GM21786 (cell line): Measurements from ENCODE around the gene HSPA2.
"Not testable (repeated sequence)": the region's sequence is repeated elsewhere in the genome, so short reads cannot be mapped to it uniquely, and the experiment has no call there.

Source experiments
- ATAC-seq: cut with Tn5 transposase; IDR thresholded peaks from one replicate; pipeline ENCODE4 v1.9.1; 2021; ENCODE audit not compliant: unreplicated experiment

HSPA2 gene

DNA sequence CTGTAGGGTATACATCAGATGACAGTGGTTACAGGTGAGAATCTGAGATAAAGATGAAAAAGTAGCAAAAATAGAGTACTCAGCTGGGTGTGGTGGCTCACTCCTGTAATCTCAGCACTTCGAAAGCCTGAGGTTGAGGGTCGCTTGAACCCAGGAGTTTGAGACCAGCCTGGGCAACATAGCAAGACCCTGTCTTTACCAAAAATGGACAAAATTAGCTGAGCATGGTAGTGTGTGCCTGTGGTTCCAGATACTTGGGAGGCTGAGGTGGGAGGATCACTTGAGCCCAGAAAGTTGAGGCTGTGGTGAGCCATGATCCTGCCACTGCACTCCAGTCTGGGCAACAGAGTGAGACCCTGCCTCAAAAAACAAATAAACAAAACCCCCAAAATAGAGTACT is 17.7 kb downstream of the HSPA2 start:
- not testable (repeated sequence) for ATAC-seq

DNA sequence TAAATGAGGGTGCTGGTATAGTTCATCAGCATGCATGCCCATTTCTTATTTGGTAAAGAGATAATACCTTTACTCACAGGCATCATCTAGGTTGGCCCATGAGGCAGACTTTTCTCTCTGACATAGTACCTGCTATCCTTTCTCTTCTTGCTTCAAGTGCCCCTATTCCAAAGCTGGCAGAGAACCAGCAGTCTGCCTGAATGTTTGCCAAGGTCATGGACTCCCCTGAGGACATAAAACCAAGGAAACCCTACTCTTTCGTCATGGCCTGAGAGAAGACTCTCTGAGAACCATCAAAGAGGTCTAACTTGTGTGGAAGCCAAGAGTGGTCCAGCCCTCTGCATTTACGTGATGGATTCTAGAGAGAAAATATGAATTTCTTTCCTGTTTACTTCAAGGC is 21.1 kb downstream of the HSPA2 start:
- ATAC-seq: no peak

DNA sequence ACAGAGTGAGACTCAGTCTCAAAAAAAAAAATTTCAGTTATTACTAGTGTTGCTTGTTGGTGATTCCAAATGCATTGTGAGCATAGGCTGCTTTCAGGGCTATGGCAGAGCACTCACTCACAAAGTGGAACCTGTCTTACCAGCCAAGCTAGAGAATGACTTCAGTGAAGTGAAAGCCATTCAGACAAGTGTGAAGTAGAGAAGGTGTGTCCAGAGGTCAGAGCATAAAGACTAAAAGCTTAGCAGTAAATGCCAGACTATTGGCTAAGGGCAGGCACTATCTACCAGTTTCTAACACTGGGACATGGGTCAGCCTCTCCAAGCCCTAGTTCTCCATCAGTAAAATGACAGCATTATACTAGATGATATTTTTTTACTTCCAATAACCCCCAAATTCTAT is 21.9 kb downstream of the HSPA2 start:
- ATAC-seq: no peak

DNA sequence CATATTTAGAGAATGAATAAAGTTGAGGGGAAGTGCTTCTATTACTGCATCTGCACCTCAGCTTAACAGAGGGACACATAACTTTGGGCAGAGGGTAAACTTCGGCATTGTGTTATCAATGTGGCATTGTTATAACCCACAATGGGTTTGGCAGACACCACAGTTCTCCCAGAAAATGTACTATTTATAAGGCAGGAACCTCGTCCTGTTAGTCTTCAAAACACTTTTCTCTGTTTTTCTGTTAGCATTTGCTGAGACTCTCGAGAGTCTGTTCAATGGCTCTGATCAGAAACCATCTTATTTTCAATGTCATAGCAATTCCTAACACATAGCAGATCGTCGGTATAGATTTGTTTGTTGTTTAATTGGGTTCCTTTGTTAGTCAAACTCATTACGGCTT is 23.2 kb downstream of the HSPA2 start:
- ATAC-seq: no peak

DNA sequence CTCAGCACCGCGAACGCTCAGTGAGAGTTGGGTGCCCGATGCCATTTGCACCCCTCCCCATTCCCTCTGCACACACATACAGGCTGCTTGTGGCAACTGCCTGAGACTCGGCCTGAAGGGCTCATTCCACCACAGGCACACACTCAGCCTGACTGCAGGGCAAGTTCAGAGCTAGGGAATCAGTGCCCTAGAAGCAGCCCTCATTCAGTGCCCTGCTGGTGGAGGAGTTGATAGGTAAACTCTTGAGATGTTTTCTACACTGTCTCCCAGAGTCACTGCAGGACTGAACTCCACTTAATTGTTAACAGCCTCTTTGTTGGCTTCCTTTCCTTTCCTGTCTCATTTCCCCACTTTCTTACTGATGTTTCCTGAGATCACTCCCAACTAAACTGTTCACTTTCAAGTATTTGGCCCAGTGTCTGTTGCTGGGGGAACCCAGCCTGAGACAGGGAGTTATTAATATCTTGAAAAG is 26.1 kb downstream of the HSPA2 start:
- no peak for ATAC-seq

DNA sequence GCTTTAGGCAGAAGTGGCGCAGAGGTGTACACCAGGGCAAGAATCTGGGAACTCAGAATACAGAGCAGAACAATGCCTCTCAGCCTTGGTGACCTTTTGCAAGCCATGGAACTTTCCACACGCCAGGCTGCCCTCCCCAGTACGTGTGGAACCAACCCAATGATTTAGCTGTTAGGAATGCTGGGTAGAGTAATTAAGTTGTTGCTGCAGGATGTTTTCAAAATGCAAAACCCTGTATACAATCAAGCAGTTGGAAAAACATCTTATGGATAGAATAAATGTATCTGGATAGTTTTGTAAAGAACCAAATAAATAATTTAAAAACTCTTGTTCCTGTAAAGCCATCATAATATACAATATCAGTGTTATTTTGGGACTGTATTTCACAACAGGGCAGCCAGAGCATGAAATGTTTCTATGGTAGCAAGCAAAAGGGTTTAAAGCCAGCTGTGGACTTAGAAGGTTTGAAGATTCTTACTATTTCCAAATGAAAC is 28.6 kb downstream of the HSPA2 start:
- no peak for ATAC-seq

DNA sequence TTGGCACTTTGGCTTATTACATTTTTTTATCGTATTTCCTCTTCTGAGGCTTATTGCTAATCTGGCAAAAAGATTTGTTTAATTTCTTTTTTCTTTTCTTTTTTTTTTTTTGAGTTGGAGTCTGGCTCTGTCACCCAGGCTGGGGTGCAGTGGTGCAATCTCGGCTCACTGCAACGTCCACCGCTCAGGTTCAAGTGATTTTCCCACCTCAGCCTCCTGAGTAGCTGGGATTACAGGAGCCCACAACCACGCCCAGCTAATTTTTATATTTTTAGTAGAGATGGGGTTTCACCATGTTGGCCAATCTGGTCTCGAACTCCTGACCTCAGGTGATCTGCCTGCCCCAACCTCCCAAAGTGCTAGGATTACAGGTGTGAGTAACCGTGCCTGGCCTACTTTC is 29.1 kb downstream of the HSPA2 start:
- ATAC-seq: not testable (repeated sequence)

DNA sequence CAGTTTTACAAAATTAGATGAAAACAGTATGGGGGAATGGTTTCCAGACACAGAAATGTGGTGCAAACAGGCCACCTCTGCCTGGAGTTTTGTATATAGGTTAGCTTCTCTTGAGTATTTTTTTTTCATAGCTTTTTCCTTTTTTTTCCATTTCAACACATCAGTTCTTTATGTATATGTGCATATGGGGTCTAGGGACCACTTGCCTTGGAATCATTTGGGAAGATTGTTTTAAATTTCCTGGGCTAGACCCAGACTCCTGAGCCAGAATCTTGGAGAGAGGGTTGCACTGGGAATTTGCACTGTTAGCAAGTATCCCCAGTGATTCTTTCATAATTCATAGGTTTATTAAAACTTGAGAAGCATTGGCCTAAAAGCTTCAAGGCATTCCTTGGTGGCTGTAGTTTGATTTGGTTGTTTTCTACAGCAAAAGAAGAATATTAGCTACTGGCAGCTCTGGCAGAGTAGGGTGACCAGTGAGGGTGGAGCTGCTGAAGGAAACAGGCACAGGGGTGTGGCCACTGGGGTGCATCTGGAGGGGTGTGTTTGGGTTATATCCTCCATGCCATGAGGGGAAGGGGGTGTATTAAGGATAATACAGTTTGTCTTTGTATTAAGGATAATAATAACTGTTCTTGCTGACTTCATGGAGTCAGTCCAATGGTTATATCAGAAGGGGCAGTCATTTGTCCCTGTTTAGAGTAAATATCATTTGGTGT is 32.0 kb downstream of the HSPA2 start:
- ATAC-seq: no peak

DNA sequence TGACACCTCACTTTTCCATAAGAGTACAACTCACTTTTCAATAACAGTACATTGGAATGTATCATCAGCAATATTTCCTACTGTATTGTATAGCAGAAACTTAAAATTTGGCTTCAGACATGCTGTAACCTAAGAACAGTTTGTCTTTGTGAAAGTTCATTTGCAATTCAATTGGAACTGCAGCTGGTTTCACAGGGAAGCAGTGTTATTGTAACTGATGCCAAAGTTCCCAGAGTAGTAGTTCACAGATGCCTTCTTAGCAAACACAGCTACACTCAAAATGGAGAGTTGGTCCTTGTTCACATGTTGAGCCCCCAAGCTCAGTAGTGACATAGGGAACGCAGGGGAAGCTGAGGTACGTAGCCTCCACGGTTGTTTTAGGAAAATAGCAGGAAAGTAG is 32.6 kb downstream of the HSPA2 start:
- no peak for ATAC-seq

DNA sequence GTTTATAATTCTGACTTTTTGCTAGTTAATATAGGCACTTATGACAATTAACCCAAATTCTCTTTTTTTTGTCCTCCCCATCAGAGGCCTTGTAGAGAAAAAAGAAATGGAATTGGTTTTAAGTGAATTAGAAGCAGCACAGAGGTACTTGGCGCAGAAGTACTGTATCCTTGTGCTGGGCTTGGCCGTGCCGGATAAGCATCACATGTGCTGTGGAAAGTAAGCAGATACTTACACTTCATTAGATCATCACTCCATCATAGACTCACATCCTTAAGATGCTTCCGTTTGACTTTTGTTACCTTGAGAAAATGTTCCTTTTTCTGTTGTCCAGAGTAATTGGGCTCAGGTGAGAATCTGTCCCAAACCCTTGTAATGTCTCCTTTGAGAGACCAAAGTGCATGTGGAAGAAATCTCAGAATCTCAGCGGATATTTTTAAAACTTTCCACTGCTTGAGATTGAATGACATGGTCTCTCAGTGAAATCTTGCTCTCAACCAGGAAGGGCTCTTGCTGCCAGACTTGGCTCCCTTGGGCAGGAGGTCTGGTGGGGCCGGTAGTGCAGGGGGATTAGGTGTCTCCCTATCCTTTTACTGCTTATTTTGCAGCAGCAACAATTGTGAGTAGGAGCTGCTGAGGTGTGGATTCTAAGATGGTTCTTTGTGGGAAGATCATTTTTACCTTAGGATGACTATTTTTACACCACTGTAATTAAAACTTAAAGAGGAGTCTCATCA is 34.0 kb downstream of the HSPA2 start:
- ATAC-seq: no peak

DNA sequence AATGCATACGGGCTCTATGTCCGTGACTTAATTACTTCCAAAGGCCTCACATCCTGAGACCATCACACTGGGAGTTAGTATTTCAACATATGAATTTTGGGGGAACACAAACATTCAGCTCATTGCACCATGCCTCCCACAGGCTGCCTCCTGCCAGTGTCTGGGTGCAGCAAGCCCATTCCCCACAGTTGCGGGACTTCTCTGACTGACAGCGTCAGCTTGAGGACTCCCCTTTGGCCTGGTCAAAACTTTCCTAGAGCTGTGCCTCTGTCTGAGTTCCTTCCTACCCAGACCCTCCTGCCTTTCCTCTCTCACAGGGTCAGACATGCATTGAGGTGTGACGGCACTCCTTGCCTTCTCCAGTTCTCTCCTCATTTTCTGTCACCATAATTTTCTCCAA is 36.7 kb downstream of the HSPA2 start:
- ATAC-seq: no peak

DNA sequence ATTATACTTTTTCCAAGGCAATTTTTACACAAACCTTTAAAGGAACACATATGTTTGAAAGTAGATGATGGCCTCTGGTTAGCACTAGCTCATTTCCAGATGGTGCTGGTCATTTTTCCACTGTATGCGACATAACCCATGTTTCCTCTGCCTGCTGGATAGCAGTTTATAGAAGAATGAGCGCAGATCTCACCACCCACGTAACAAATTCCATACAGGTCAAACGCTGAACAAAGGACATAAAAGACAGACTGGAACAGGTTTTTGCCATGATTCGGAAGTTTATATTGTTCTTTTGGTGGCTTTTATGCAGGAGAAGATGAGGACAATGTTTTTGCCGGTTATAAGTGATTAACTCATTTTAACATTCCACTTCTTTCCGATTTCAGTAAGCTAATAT is 39.9 kb downstream of the HSPA2 start:
- ATAC-seq: no peak

DNA sequence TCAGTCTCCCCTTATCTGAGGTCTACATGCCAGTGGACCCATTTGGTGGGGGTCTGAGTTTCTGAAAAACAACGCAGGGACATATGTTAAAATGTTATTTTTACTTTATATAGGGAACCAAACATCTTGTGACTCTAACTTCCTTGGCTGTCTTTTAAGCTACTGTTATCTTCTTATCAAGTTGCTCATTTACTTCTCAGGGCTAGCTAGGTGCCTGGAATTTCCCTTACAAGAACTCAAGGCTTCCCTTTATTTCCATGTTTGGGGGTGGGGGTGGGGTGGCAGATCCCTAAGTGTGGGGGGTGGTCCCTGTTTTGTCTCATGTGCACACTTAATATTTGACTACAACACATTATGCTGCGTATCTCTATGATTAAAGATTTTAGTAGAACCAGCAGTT is 40.8 kb downstream of the HSPA2 start:
- no peak for ATAC-seq

DNA sequence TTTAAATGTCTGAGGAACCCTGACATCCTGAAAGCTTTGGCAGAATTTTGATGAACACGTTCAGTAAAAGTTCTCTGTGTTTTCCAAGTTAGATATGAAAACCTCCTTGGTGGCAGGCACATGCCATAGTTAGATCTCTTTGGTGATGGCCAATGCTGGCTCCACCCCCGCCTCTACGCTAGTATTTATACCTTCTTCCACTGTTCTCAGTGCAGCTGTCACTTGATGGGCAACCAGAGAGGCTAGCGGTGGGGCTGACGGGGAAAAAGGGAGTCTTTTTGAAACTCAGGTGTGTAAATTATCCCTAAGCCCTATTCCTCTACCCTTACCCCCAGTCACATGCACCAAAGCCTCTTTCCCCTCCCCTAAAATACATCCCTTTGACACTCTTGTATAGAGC is 41.3 kb downstream of the HSPA2 start:
- ATAC-seq: no peak

DNA sequence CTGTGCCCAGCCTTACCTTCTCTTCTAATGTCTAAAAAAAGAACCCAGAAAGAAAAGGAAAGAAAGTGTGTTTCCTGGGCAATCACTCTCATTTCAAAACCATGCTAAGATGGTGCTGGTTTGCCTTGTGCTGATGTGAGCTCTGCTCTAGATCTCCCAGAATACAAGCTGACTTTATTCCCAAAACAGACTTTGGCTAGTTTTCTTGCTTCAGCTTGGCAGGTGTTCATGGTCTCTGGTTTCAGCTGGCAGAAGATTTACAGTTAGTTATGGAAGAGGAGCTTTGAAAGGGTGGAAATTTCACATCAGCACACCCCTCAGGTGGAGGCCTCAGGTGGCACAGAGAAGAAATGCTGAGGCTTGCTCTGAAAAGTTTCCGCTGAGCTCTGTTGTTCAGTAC is 43.6 kb downstream of the HSPA2 start:
- ATAC-seq: no peak

DNA sequence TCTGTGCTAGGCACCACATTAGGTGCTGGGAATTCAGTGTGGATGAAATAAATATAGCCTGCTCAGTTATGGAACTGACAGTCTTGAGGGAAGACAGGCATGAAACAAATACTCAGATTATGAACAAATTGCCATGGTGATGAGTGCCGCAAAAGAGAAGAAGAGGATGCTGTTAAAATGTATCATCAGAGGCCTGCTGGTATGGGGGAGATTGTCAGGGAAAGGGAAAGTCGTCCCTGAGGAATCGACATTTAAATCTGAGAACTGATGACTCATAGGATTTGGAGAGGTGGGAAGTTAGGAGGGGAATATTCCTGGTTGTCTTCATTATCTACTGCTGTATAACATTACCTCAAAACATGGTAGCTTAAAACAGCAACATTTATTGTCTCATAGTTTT is 51.3 kb downstream of the HSPA2 start:
- no peak for ATAC-seq
